ENCODE results near the gene UPP1. TPM values are rescaled to one million over a fixed set of nuclear protein-coding genes. Genes with fewer than 3 reads are reported as not detected.
A peak's percentile ranks its signal among the peaks of the same experiment; 100 is the strongest.

UPP1 gene
- polyA plus RNA-seq, 4 donors, result 7.0 to 105 (median 59.1) TPM

- H3K36me3 ChIP-seq (ENCODE audit: control insufficient read depth in 3 of 3, insufficient read depth in 2 of 3, low read depth in 1 of 3, low read length in 3 of 3), result peaks cover 5 to 18% (median 7%) of the 10 kb centered on the region in 3 donors
- no peaks in the 10 kb centered on the region for H3K9me3 ChIP-seq (ENCODE audit: control insufficient read depth in 2 of 2, insufficient read depth in 1 of 2, low read depth in 1 of 2, low read length in 1 of 2)
- DNase-seq (peak; percentile 92 to 99), FAIRE-seq (no peak)
- WGBS, 3 donors, result 0% methylated on average over 25 of the region's 25 CpGs
- peak overlapping the region in 2 of 3 donors; percentile 48 to 75 for H3K4me3 ChIP-seq (ENCODE audit: low read depth in 1 of 3, low read length in 3 of 3)
- H3K27me3 ChIP-seq (ENCODE audit: control insufficient read depth in 3 of 3, insufficient read depth in 3 of 3, low read length in 3 of 3), result no peaks in the 10 kb centered on the region
- H3K27ac ChIP-seq (ENCODE audit: low read depth in 1 of 3, low read length in 2 of 3), result peak overlapping the region; percentile 97 to 98 (median 97)
- H3K4me1 ChIP-seq (ENCODE audit: control insufficient read depth in 3 of 3, insufficient read depth in 2 of 3, low read depth in 1 of 3, low read length in 2 of 3), result peaks cover 5 to 37% (median 6%) of the 10 kb centered on the region in 3 donors
Measured at GRCh38 chr7:48088559-48089045, 463 bp upstream of the UPP1 start.

- Histone ChIP-seq H3K27ac (ENCODE audit: low read depth in 1 of 3, low read length in 2 of 3) (peak overlapping the region in 2 of 3 donors; percentile 94 to 98), H3K4me1 (ENCODE audit: control insufficient read depth in 3 of 3, insufficient read depth in 2 of 3, low read depth in 1 of 3, low read length in 2 of 3) (peaks cover 3 to 27% (median 5%) of the 10 kb centered on the region in 3 donors), H3K36me3 (ENCODE audit: control insufficient read depth in 3 of 3, insufficient read depth in 2 of 3, low read depth in 1 of 3, low read length in 3 of 3) (peaks cover 6 to 25% (median 16%) of the 10 kb centered on the region in 3 donors), H3K4me3 (ENCODE audit: low read depth in 1 of 3, low read length in 3 of 3) (peak overlapping the region; percentile 75 to 88 (median 86)), H3K9me3 (ENCODE audit: control insufficient read depth in 2 of 2, insufficient read depth in 1 of 2, low read depth in 1 of 2, low read length in 1 of 2) (no peaks in the 10 kb centered on the region), H3K27me3 (ENCODE audit: control insufficient read depth in 3 of 3, insufficient read depth in 3 of 3, low read length in 3 of 3) (no peaks in the 10 kb centered on the region)
- WGBS, 3 donors, result 60 to 68% (median 66%) methylated on average over 28 of the region's 28 CpGs
- no peak for FAIRE-seq
- DNase-seq, result peak in 1 of 2 donors; percentile 53
Measured at GRCh38 chr7:48090095-48090805, 1.2 kb downstream of the UPP1 start.

- peaks cover 0 to 13% (median 0%) of the 10 kb centered on the region in 3 donors for H3K4me1 ChIP-seq (ENCODE audit: control insufficient read depth in 3 of 3, insufficient read depth in 2 of 3, low read depth in 1 of 3, low read length in 2 of 3)
- H3K27ac ChIP-seq (ENCODE audit: low read depth in 1 of 3, low read length in 2 of 3), result no peak overlapping the region
- no peaks in the 10 kb centered on the region for H3K27me3 ChIP-seq (ENCODE audit: control insufficient read depth in 3 of 3, insufficient read depth in 3 of 3, low read length in 3 of 3)
- WGBS, 3 donors, result 81 to 93% (median 86%) methylated on average over 10 of the region's 10 CpGs
- H3K4me3 ChIP-seq (ENCODE audit: low read depth in 1 of 3, low read length in 3 of 3), result no peak overlapping the region
- H3K9me3 ChIP-seq (ENCODE audit: control insufficient read depth in 2 of 2, insufficient read depth in 1 of 2, low read depth in 1 of 2, low read length in 1 of 2), result no peaks in the 10 kb centered on the region
- FAIRE-seq, result no peak
- DNase-seq, result no peak
- H3K36me3 ChIP-seq (ENCODE audit: control insufficient read depth in 3 of 3, insufficient read depth in 2 of 3, low read depth in 1 of 3, low read length in 3 of 3), result peaks cover 8 to 29% (median 17%) of the 10 kb centered on the region in 3 donors
Measured at GRCh38 chr7:48091506-48092433, 2.7 kb downstream of the UPP1 start.

DNA sequence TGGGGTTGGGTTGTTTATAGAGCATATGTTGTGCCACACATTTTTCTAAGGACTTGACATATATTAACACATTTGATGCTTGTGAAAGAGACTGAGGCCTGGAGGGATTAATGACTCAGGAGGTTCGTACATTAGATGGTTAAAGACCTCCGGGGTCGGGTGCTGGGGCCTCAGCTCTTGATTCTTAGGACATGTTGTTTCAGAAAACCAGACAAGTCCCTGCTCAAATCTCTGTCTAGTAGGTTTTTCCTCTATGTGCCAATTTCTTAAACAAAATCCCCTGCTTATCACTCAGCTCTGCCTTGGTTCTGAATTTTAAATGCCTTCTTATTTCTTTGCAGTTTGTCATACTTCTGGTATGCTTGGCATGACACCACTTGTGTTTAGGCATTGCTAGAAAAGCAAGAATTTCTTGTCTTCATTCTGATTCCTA lies 5.8 kb downstream of the UPP1 start:
- peaks cover 8 to 33% (median 22%) of the 10 kb centered on the region in 3 donors for H3K36me3 ChIP-seq (ENCODE audit: control insufficient read depth in 3 of 3, insufficient read depth in 2 of 3, low read depth in 1 of 3, low read length in 3 of 3)
- DNase-seq (no peak), FAIRE-seq (no peak)
- H3K27ac ChIP-seq (ENCODE audit: low read depth in 1 of 3, low read length in 2 of 3), result no peak overlapping the region
- no peaks in the 10 kb centered on the region for H3K27me3 ChIP-seq (ENCODE audit: control insufficient read depth in 3 of 3, insufficient read depth in 3 of 3, low read length in 3 of 3)
- WGBS, 3 donors, result 84 to 91% (median 90%) methylated on average over 3 of the region's 3 CpGs
- no peaks in the 10 kb centered on the region for H3K9me3 ChIP-seq (ENCODE audit: control insufficient read depth in 2 of 2, insufficient read depth in 1 of 2, low read depth in 1 of 2, low read length in 1 of 2)
- H3K4me1 ChIP-seq (ENCODE audit: control insufficient read depth in 3 of 3, insufficient read depth in 2 of 3, low read depth in 1 of 3, low read length in 2 of 3), result no peaks in the 10 kb centered on the region
- no peak overlapping the region for H3K4me3 ChIP-seq (ENCODE audit: low read depth in 1 of 3, low read length in 3 of 3)

GRCh38 chr7:48096273-48096672 lies 7.2 kb downstream of the UPP1 start:
- H3K36me3 ChIP-seq (ENCODE audit: control insufficient read depth in 3 of 3, insufficient read depth in 2 of 3, low read depth in 1 of 3, low read length in 3 of 3), result peaks cover 9 to 35% (median 24%) of the 10 kb centered on the region in 3 donors
- peak overlapping the region in 1 of 3 donors; percentile 47 for H3K27ac ChIP-seq (ENCODE audit: low read depth in 1 of 3, low read length in 2 of 3)
- DNase-seq, result peak in 1 of 2 donors; percentile 32
- FAIRE-seq, result no peak
- H3K4me1 ChIP-seq (ENCODE audit: control insufficient read depth in 3 of 3, insufficient read depth in 2 of 3, low read depth in 1 of 3, low read length in 2 of 3), result no peaks in the 10 kb centered on the region
- no peak overlapping the region for H3K4me3 ChIP-seq (ENCODE audit: low read depth in 1 of 3, low read length in 3 of 3)
- 74 to 80% (median 78%) methylated on average over 2 of the region's 2 CpGs for WGBS, 3 donors
- H3K27me3 ChIP-seq (ENCODE audit: control insufficient read depth in 3 of 3, insufficient read depth in 3 of 3, low read length in 3 of 3), result no peaks in the 10 kb centered on the region
- no peaks in the 10 kb centered on the region for H3K9me3 ChIP-seq (ENCODE audit: control insufficient read depth in 2 of 2, insufficient read depth in 1 of 2, low read depth in 1 of 2, low read length in 1 of 2)

GRCh38 chr7:48097521-48098231 lies 8.6 kb downstream of the UPP1 start:
- Histone ChIP-seq H3K4me3 (ENCODE audit: low read depth in 1 of 3, low read length in 3 of 3) (no peak overlapping the region), H3K4me1 (ENCODE audit: control insufficient read depth in 3 of 3, insufficient read depth in 2 of 3, low read depth in 1 of 3, low read length in 2 of 3) (no peaks in the 10 kb centered on the region), H3K9me3 (ENCODE audit: control insufficient read depth in 2 of 2, insufficient read depth in 1 of 2, low read depth in 1 of 2, low read length in 1 of 2) (no peaks in the 10 kb centered on the region), H3K27ac (ENCODE audit: low read depth in 1 of 3, low read length in 2 of 3) (peak overlapping the region in 1 of 3 donors; percentile 73), H3K36me3 (ENCODE audit: control insufficient read depth in 3 of 3, insufficient read depth in 2 of 3, low read depth in 1 of 3, low read length in 3 of 3) (peaks cover 5 to 36% (median 29%) of the 10 kb centered on the region in 3 donors), H3K27me3 (ENCODE audit: control insufficient read depth in 3 of 3, insufficient read depth in 3 of 3, low read length in 3 of 3) (no peaks in the 10 kb centered on the region)
- WGBS, 3 donors, result 58 to 81% (median 64%) methylated on average over 6 of the region's 6 CpGs
- FAIRE-seq, result no peak
- DNase-seq, result no peak

- Histone ChIP-seq H3K27me3 (ENCODE audit: control insufficient read depth in 3 of 3, insufficient read depth in 3 of 3, low read length in 3 of 3) (no peaks in the 10 kb centered on the region), H3K9me3 (ENCODE audit: control insufficient read depth in 2 of 2, insufficient read depth in 1 of 2, low read depth in 1 of 2, low read length in 1 of 2) (no peaks in the 10 kb centered on the region), H3K36me3 (ENCODE audit: control insufficient read depth in 3 of 3, insufficient read depth in 2 of 3, low read depth in 1 of 3, low read length in 3 of 3) (peaks cover 5 to 36% (median 34%) of the 10 kb centered on the region in 3 donors), H3K4me1 (ENCODE audit: control insufficient read depth in 3 of 3, insufficient read depth in 2 of 3, low read depth in 1 of 3, low read length in 2 of 3) (no peaks in the 10 kb centered on the region), H3K27ac (ENCODE audit: low read depth in 1 of 3, low read length in 2 of 3) (no peak overlapping the region), H3K4me3 (ENCODE audit: low read depth in 1 of 3, low read length in 3 of 3) (no peak overlapping the region)
- FAIRE-seq (no peak), DNase-seq (no peak)
- WGBS, 3 donors, result 74 to 82% (median 77%) methylated on average over 4 of the region's 4 CpGs
Measured at GRCh38 chr7:48098846-48099245, 9.8 kb downstream of the UPP1 start.

DNA sequence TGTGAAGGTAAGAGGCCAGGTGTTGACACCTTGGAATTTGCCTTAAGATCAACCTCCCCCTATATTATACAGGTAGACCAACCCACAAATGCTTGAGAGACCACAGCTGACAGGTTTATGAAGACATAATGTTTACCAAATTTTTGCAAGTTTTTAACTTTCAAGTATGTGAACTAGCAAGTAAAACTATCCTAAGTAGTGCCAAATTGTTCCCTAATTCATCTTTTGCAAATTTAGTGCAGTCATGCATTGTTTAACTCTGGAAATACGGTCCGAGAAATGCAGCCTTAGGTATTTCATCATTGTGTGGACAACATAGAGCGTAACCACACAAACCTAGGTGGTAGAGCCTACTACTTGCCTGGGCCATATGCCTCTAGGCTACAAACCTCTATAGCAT lies 10.7 kb downstream of the UPP1 start:
- WGBS, 3 donors, result 86 to 91% (median 91%) methylated on average over 3 of the region's 3 CpGs
- H3K27ac ChIP-seq (ENCODE audit: low read depth in 1 of 3, low read length in 2 of 3), result no peak overlapping the region
- H3K36me3 ChIP-seq (ENCODE audit: control insufficient read depth in 3 of 3, insufficient read depth in 2 of 3, low read depth in 1 of 3, low read length in 3 of 3), result peaks cover 5 to 37% (median 32%) of the 10 kb centered on the region in 3 donors
- H3K4me3 ChIP-seq (ENCODE audit: low read depth in 1 of 3, low read length in 3 of 3), result no peak overlapping the region
- no peaks in the 10 kb centered on the region for H3K4me1 ChIP-seq (ENCODE audit: control insufficient read depth in 3 of 3, insufficient read depth in 2 of 3, low read depth in 1 of 3, low read length in 2 of 3)
- FAIRE-seq (no peak), DNase-seq (no peak)
- no peaks in the 10 kb centered on the region for H3K27me3 ChIP-seq (ENCODE audit: control insufficient read depth in 3 of 3, insufficient read depth in 3 of 3, low read length in 3 of 3)
- no peaks in the 10 kb centered on the region for H3K9me3 ChIP-seq (ENCODE audit: control insufficient read depth in 2 of 2, insufficient read depth in 1 of 2, low read depth in 1 of 2, low read length in 1 of 2)

Measured in small intestine (tissue), 7 donors.